ENCODE measurements around the gene AAR2. TPM values are rescaled to one million over a fixed set of nuclear protein-coding genes. Genes with fewer than 3 reads are reported as not detected.

AAR2 gene
- total RNA-seq, 1 experiment from 2014 or later, result 36.9 TPM

DNA sequence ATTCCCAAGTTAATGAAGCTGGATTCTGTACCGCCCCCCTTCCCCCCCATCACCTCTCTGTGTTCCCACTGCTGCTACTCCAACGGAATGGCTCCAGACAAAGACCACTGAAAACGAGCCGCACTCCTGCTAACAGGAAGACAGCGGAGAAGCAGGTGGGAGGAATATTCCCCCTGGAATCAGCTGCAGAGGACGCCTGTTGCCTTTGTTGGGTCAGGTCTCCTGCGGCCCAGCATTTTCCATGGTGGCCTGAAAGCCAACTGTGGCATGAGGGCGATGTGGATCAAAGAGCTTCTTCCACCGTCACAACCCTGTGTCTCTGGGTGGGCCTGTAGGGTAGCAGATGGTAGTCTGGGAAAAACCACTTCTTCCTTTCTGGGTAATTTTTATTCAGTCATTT is 16.8 kb downstream of the AAR2 start:
- Histone ChIP-seq H2BK12ac (ENCODE audit: insufficient read length, low read depth, low read length) (no peak overlapping the region), H2AK5ac (ENCODE audit: insufficient read length, low read length) (no peak overlapping the region), H2BK5ac (ENCODE audit: insufficient read length, low read length) (no peak overlapping the region), H2BK15ac (ENCODE audit: low read depth, low read length) (no peak overlapping the region), H4K5ac (ENCODE audit: insufficient read length, low read depth, low read length) (no peak overlapping the region), H3K4ac (ENCODE audit: low read depth, low read length) (no peak overlapping the region), H3K9me3 (ENCODE audit: control insufficient read depth, low read depth, low read length) (no peaks in the 10 kb centered on the region), H3K4me1 (ENCODE audit: insufficient read depth, low read length) (0 out of 2 replicates have a peak, but pooled peaks cover 5% of the 10 kb centered on the region), H3K23ac (ENCODE audit: insufficient read length, low read depth, low read length) (no peak overlapping the region), H4K91ac (ENCODE audit: insufficient read length, low read depth, low read length) (no peak overlapping the region), H3K18ac (ENCODE audit: insufficient read length, low read depth, low read length) (no peak overlapping the region), H3K4me2 (ENCODE audit: insufficient read depth, insufficient read length, low read length) (no peak overlapping the region), H4K8ac (replicated peaks; ENCODE audit: insufficient read length, low read depth, low read length) (no peak overlapping the region), H3K23me2 (ENCODE audit: insufficient read length, low read depth, low read length, poor library complexity, severe bottlenecking) (no peaks in the 10 kb centered on the region), H4K20me1 (ENCODE audit: control insufficient read depth, insufficient read depth, insufficient read length) (no peaks in the 10 kb centered on the region), H3T11ph (ENCODE audit: low read length) (no peak overlapping the region), H3K79me1 (ENCODE audit: insufficient read depth, low read depth, low read length, poor library complexity, severe bottlenecking) (no peaks in the 10 kb centered on the region), H3K56ac (ENCODE audit: insufficient read length, low read depth, low read length) (no peak overlapping the region), H2AFZ (ENCODE audit: low read length) (no peak overlapping the region), H3K79me2 (ENCODE audit: insufficient read depth, low read length) (no peaks in the 10 kb centered on the region; the same call in 1 of the 2 replicates), H3K27ac (ENCODE audit: insufficient read length, low read depth, low read length) (no peak overlapping the region), H3K14ac (ENCODE audit: insufficient read depth, low read length) (no peak overlapping the region), H2BK120ac (ENCODE audit: low read depth, low read length, poor library complexity, severe bottlenecking) (no peak overlapping the region), H3K27me3 (ENCODE audit: insufficient read depth, low read length) (no peaks in the 10 kb centered on the region), H3K9ac (ENCODE audit: extremely low read depth, insufficient read length, low read length) (no peak overlapping the region), H2BK20ac (ENCODE audit: low read depth, low read length, poor library complexity, severe bottlenecking) (no peak overlapping the region)
- Mint-ChIP-seq H3K4me1 (peaks cover 4 to 6% of the 10 kb centered on the region in 2 experiments; a peak in 3 of 4 replicates), H3K36me3 (ENCODE audit: insufficient read depth in 1 of 3, low read depth in 3 of 3) (peaks cover 8 to 43% (median 36%) of the 10 kb centered on the region in 3 experiments; a peak in 6 of 7 replicates), H3K4me3 (no peak overlapping the region), H3K27me3 (ENCODE audit: low read depth) (no peaks in the 10 kb centered on the region), H3K27ac (peak overlapping the region in 1 of 3 experiments; percentile 74; a peak in 2 of 7 replicates), H3K9me3 (no peaks in the 10 kb centered on the region)
- no peak for DNase-seq
- no CpG with 5 or more reads among the region's 9 CpGs for WGBS (ENCODE audit: extremely low coverage, insufficient read length, low lambda C conversion rate)
- TF ChIP-seq, protein P1, sequence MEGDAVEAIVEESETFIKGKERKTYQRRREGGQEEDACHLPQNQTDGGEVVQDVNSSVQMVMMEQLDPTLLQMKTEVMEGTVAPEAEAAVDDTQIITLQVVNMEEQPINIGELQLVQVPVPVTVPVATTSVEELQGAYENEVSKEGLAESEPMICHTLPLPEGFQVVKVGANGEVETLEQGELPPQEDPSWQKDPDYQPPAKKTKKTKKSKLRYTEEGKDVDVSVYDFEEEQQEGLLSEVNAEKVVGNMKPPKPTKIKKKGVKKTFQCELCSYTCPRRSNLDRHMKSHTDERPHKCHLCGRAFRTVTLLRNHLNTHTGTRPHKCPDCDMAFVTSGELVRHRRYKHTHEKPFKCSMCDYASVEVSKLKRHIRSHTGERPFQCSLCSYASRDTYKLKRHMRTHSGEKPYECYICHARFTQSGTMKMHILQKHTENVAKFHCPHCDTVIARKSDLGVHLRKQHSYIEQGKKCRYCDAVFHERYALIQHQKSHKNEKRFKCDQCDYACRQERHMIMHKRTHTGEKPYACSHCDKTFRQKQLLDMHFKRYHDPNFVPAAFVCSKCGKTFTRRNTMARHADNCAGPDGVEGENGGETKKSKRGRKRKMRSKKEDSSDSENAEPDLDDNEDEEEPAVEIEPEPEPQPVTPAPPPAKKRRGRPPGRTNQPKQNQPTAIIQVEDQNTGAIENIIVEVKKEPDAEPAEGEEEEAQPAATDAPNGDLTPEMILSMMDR (conservative IDR thresholded peaks at IDR 0.05), result no peak

Measured in H9 (cell line).